Adrenal gland (tissue), 12 donors: Measurements from ENCODE around the gene CDK6. TPM values are rescaled to one million over a fixed set of nuclear protein-coding genes. Genes with fewer than 3 reads are reported as not detected.
A peak's percentile ranks its signal among the peaks of the same experiment; 100 is the strongest.

Experiments
- DNase-seq, 7 donors: peaks; one replicate each; pipeline ENCODE4 v3.0.0-alpha.2; 2019 to 2020
- H3K27ac ChIP-seq, 5 donors: fragments of 200-600 bp; sonication (generic) in 4 of 5; 1 replicate in 3 of 5; 2 replicates in 2 of 5; pipeline versions ENCODE4 v1.5.1 to v1.8.0; 2016 to 2020; ENCODE audit warnings: mild to moderate bottlenecking in 1 of 5
- H3K27me3 ChIP-seq: fragments of 200-600 bp; 2 replicates; pipeline ENCODE4 v1.8.0; 2021
- H3K36me3 ChIP-seq, 2 donors: fragments of 200-600 bp; replicated peaks in 1 of 2; 1 replicate in 1 of 2; 2 replicates in 1 of 2; pipeline versions ENCODE4 v1.5.1 to v1.8.0; 2018 to 2022
- H3K4me1 ChIP-seq, 2 donors: fragments of 200-600 bp; replicated peaks in 1 of 2; 1 replicate in 1 of 2; 2 replicates in 1 of 2; pipeline versions ENCODE4 v1.5.1 to v1.8.0; 2018 to 2021
- H3K4me3 ChIP-seq, 4 donors: fragments of 200-600 bp; sonication (generic) in 3 of 4; one replicate each; pipeline ENCODE4 v1.5.1; 2016 to 2018
- H3K9me3 ChIP-seq, 3 donors: fragments of 200-600 bp; sonication (generic) in 1 of 3; replicated peaks in 1 of 3; 1 replicate in 2 of 3; 2 replicates in 1 of 3; pipeline versions ENCODE4 v1.5.1 to v1.8.0; 2016 to 2021
- CTCF ChIP-seq, 6 experiments: fragments of 450-650 bp in 4 of 6; fragments of 200-600 bp in 2 of 6; sonication (generic) in 1 of 6; IDR thresholded peaks; 1 replicate in 5 of 6; 2 replicates in 1 of 6; pipeline versions ENCODE4 v1.5.1 to v1.8.0; 2016 to 2021; ENCODE audit warnings: antibody characterized with exemption in 6 of 6, mild to moderate bottlenecking in 2 of 6, moderate library complexity in 1 of 6
- POLR2A ChIP-seq, 2 donors: fragments of 450-650 bp; IDR thresholded peaks; one replicate each; pipeline ENCODE4 v1.6.1; 2017; ENCODE audit warnings: antibody characterized with exemption in 2 of 2, mild to moderate bottlenecking in 2 of 2, moderate library complexity in 1 of 2
- WGBS, 4 donors: extraction: QIAGEN DNeasy Blood & Tissue Kit in 2 of 4; methylation state at CpG; one replicate each; pipeline versions ENCODE4 v1.1.5 to v1.1.7; 2013 to 2017; 5-methylcytosine and 5-hydroxymethylcytosine counted together
- intact Hi-C, 2 donors: fragments of 100-400 bp; cut with DNase I; formaldehyde crosslinking; loops; one replicate each; pipeline versions ENCODE4 v1.14.1 to v1.15.0; 2022 to 2023
- polyA plus RNA-seq, 3 donors: library from polyadenylated mRNA; stranded (reverse); fragments of 200-250 nt in 2 of 3; fragments of 350-450 nt in 1 of 3; fragmentation: Illumina TruSeq in 1 of 3; extraction: RNeasy Lipid Tissue Mini Kit (QIAGEN cat#74804) in 1 of 3; gene quantifications; one replicate each; pipeline ENCODE4 v1.2.3, GENCODE V29; 2013 to 2014
- total RNA-seq, 9 donors: library from RNA; depleted of rRNA in 4 of 9; stranded (reverse); fragments of >200 nt in 4 of 9; fragments of 120-200 nt in 1 of 9; fragmentation: NEBNext Ultra II Directional in 1 of 9; extraction: Animal tissue kit (Norgen Biotek cat#: 25700) in 1 of 9; gene quantifications; one replicate each; pipeline versions ENCODE4 v1.1.0 to v1.2.4, GENCODE V29; 2013 to 2023
- donor health status: healthy with polysubstance abuse.
- donor health status: Bipolar disorder and iron deficiency.
- donor health status: DM: yes; HTN: yes; CAD: no.
- donor health status: DM: no; HTN: no; CAD: no.
- donor health status: DM: no; HTN: no; CAD: no.
- donor health status: DM: yes; HTN: yes; CAD: no.

CDK6 gene
- total and polyA plus RNA-seq, 12 donors, result 2.5 to 151 (median 33.4) TPM

- WGBS, 4 donors, result 91 to 94% (median 92%) methylated on average over 3 of the region's 3 CpGs
- intact Hi-C loops, result no loop called here
- H3K9me3 ChIP-seq, result peaks cover 0 to 14% (median 0%) of the 10 kb centered on the region in 3 donors
- H3K27ac ChIP-seq, result no peak overlapping the region
- H3K4me1 ChIP-seq, result peaks cover 7 to 34% of the 10 kb centered on the region in 2 donors
- H3K36me3 ChIP-seq, result no peaks in the 10 kb centered on the region
- H3K4me3 ChIP-seq, result no peak overlapping the region
- no peaks in the 10 kb centered on the region for H3K27me3 ChIP-seq
- DNase-seq, result no peak
- no peak for TF ChIP-seq CTCF (IDR thresholded peaks at IDR 0.05)
- no peak for TF ChIP-seq POLR2A (IDR thresholded peaks at IDR 0.05)
Measured at GRCh38 chr7:92820191-92820590, 16.2 kb downstream of the CDK6 start.

GRCh38 chr7:92817398-92817797, 19.0 kb downstream of the CDK6 start:
- Histone ChIP-seq H3K4me1 (peaks cover 7 to 24% of the 10 kb centered on the region in 2 donors), H3K27ac (no peak overlapping the region), H3K4me3 (no peak overlapping the region), H3K27me3 (no peaks in the 10 kb centered on the region), H3K9me3 (peaks cover 0 to 14% (median 0%) of the 10 kb centered on the region in 3 donors), H3K36me3 (no peaks in the 10 kb centered on the region)
- intact Hi-C loops, result no loop called here
- no peak for DNase-seq
- TF ChIP-seq CTCF (IDR thresholded peaks at IDR 0.05) (no peak), POLR2A (IDR thresholded peaks at IDR 0.05) (no peak)

- no peak overlapping the region for H3K4me3 ChIP-seq
- no peak for DNase-seq
- peaks cover 0 to 14% (median 0%) of the 10 kb centered on the region in 3 donors for H3K9me3 ChIP-seq
- peaks cover 7 to 26% of the 10 kb centered on the region in 2 donors for H3K4me1 ChIP-seq
- TF ChIP-seq POLR2A (IDR thresholded peaks at IDR 0.05) (no peak), CTCF (IDR thresholded peaks at IDR 0.05) (no peak)
- H3K27ac ChIP-seq, result no peak overlapping the region
- intact Hi-C loops, result no loop called here
- no peaks in the 10 kb centered on the region for H3K36me3 ChIP-seq
- no peaks in the 10 kb centered on the region for H3K27me3 ChIP-seq
Measured at GRCh38 chr7:92815412-92815811, 21.0 kb downstream of the CDK6 start.

GRCh38 chr7:92813390-92814024, 22.9 kb downstream of the CDK6 start:
- 24 to 26% (median 25%) methylated on average over 4 of the region's 4 CpGs for WGBS, 4 donors
- TF ChIP-seq POLR2A (IDR thresholded peaks at IDR 0.05), result no peak
- TF ChIP-seq CTCF (IDR thresholded peaks at IDR 0.05), result no peak

More at GRCh38 chr7:92813390-92814024, 22.9 kb downstream of the CDK6 start:
- no peak for DNase-seq
- Histone ChIP-seq H3K4me1 (peaks cover 24 to 43% of the 10 kb centered on the region in 2 donors), H3K9me3 (peaks cover 0 to 14% (median 0%) of the 10 kb centered on the region in 3 donors), H3K36me3 (no peaks in the 10 kb centered on the region), H3K27me3 (no peaks in the 10 kb centered on the region), H3K4me3 (no peak overlapping the region), H3K27ac (peak overlapping the region in 2 of 5 donors; percentile 10 to 31)
- intact Hi-C loops, result no loop called here
